Measurements from ENCODE around the gene KRTAP13-1.
A peak's percentile ranks its signal among the peaks of the same experiment; 100 is the strongest.

The KRTAP13-1 gene

GRCh38 chr21:30395731-30396130 lies at the start of gene KRTAP13-1:
Gene KRTAP13-1 (plus strand): TSS chr21:30396031. CDS start chr21:30396087, 56 bp downstream.
- DNase-seq: no peak

- DNase-seq: no peak
Measured at GRCh38 chr21:30348506-30348905, 47.3 kb upstream of the KRTAP13-1 start, which contains the start of gene KRTAP23-1. Gene KRTAP23-1 (minus strand): TSS chr21:30348606. CDS start chr21:30348606, 0 bp downstream.

GRCh38 chr21:30349572-30349971 lies 46.3 kb upstream of the KRTAP13-1 start:
- DNase-seq: no peak

GRCh38 chr21:30351534-30351933 lies 44.3 kb upstream of the KRTAP13-1 start:
- DNase-seq: no peak

GRCh38 chr21:30354308-30355005 lies 41.4 kb upstream of the KRTAP13-1 start:
- DNase-seq: no peak

- no peak for DNase-seq
Measured at GRCh38 chr21:30355906-30356305, 39.9 kb upstream of the KRTAP13-1 start.

GRCh38 chr21:30372139-30372770 lies 23.6 kb upstream of the KRTAP13-1 start, which contains the start of gene KRTAP13-2:
Gene KRTAP13-2 (minus strand): TSS chr21:30372271. CDS start chr21:30372213, 58 bp downstream.
- DNase-seq: no peak

- no peak for DNase-seq
Measured at GRCh38 chr21:30382201-30382600, 13.6 kb upstream of the KRTAP13-1 start.

- DNase-seq: no peak
Measured at GRCh38 chr21:30391492-30392025, 4.3 kb upstream of the KRTAP13-1 start.

- no peak for DNase-seq
Measured at GRCh38 chr21:30408782-30409494, 13.1 kb downstream of the KRTAP13-1 start.

GRCh38 chr21:30415993-30416392 lies 20.2 kb downstream of the KRTAP13-1 start:
- DNase-seq: no peak

- DNase-seq: no peak
Measured at GRCh38 chr21:30425826-30426225, 30.0 kb downstream of the KRTAP13-1 start, which contains the start of gene KRTAP13-3. Gene KRTAP13-3 (minus strand): TSS chr21:30425926. CDS start chr21:30425912, 14 bp downstream.

GRCh38 chr21:30426731-30427130 lies 30.9 kb downstream of the KRTAP13-1 start:
- DNase-seq: no peak

GRCh38 chr21:30430170-30430655 lies 34.4 kb downstream of the KRTAP13-1 start, which contains the start of gene KRTAP13-4:
Gene KRTAP13-4 (plus strand): TSS chr21:30430220. CDS start chr21:30430276, 56 bp downstream.
- no peak for DNase-seq

- DNase-seq: peak; percentile 7
Measured at GRCh38 chr21:30434033-30434631, 38.3 kb downstream of the KRTAP13-1 start.

GRCh38 chr21:30437010-30437565 lies 41.3 kb downstream of the KRTAP13-1 start:
- DNase-seq: no peak

GRCh38 chr21:30439975-30440374 lies 44.1 kb downstream of the KRTAP13-1 start, which contains the start of gene KRTAP15-1:
Gene KRTAP15-1 (plus strand): TSS chr21:30440275. CDS start chr21:30440328, 53 bp downstream.
- no peak for DNase-seq

- DNase-seq: no peak
Measured at GRCh38 chr21:30443226-30443625, 47.4 kb downstream of the KRTAP13-1 start.

- DNase-seq: no peak
Measured at GRCh38 chr21:30444204-30444603, 48.4 kb downstream of the KRTAP13-1 start.
